ENCODE results near the gene PLA2R1. TPM values are rescaled to one million over a fixed set of nuclear protein-coding genes. Genes with fewer than 3 reads are reported as not detected.

The PLA2R1 gene
- total and polyA plus RNA-seq, 10 donors, result 1.3 to 17.0 (median 10.1) TPM

DNA sequence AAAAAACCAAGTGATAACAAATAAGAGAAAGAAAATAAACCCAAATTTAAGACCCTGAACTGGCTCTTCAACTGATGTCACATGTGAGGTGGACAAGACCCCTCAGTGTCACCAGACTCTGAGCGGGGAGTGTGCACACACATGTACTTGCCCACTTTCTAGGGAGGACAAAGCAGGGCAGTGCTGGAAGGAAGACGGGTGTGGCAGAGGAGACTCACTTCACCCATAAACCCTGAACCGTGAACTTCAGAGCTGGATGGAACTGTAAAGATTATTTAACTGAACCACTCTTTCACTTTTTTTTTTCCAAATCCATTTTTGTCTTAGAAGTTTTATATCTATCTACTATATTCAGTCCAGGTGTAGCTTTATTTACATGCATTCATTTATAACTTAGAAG lies 12.3 kb downstream of the PLA2R1 start:
- intact Hi-C loops (cut with DNase I; ENCODE audit: low total_unique reads), result no loop called here
- Histone ChIP-seq H3K27me3 (replicated peaks in 1 of 7) (no peaks in the 10 kb centered on the region), H3K36me3 (no peaks in the 10 kb centered on the region), H3K4me3 (no peak overlapping the region), H3K9me3 (no peaks in the 10 kb centered on the region), H3K27ac (no peak overlapping the region), H3K4me1 (peaks cover 0 to 19% (median 7%) of the 10 kb centered on the region in 6 donors)
- DNase-seq, result no peak
- 71 to 87% (median 82%) methylated on average over 3 of the region's 3 CpGs for WGBS, 5 donors
- TF ChIP-seq, protein P1, sequence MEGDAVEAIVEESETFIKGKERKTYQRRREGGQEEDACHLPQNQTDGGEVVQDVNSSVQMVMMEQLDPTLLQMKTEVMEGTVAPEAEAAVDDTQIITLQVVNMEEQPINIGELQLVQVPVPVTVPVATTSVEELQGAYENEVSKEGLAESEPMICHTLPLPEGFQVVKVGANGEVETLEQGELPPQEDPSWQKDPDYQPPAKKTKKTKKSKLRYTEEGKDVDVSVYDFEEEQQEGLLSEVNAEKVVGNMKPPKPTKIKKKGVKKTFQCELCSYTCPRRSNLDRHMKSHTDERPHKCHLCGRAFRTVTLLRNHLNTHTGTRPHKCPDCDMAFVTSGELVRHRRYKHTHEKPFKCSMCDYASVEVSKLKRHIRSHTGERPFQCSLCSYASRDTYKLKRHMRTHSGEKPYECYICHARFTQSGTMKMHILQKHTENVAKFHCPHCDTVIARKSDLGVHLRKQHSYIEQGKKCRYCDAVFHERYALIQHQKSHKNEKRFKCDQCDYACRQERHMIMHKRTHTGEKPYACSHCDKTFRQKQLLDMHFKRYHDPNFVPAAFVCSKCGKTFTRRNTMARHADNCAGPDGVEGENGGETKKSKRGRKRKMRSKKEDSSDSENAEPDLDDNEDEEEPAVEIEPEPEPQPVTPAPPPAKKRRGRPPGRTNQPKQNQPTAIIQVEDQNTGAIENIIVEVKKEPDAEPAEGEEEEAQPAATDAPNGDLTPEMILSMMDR (IDR thresholded peaks at IDR 0.05 in 8 of 11, conservative IDR thresholded peaks at IDR 0.05 in 3 of 11), result no peak
- TF ChIP-seq POLR2A (IDR thresholded peaks at IDR 0.05) (no peak), POLR2AphosphoS5 (IDR thresholded peaks at IDR 0.05) (no peak)

DNA sequence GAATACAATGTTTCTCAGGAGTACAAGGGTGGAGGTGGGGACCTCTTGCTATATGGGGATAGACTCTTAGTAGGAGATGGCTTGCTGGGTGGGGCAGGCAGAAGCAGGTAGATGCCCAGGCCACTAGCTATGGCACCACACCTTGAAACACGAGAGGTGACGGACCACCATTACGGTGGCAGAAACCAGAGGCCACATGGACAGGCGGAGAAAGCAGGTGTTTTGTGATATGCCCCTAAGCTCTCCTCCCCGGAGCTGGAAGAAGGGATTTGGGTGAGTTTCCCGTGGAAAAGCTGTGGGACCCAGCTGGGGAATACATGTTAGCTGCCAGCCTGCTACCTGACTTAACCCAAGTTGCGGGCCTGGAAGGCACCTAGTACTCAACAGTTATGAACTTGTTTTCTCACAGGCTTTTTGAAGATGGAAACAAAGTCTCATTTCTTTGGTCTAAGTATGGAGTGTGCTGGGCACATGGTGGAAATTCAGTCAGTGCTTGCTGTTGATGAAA lies 16.7 kb downstream of the PLA2R1 start:
- H3K9me3 ChIP-seq, result no peaks in the 10 kb centered on the region
- H3K27ac ChIP-seq, result no peak overlapping the region
- no peaks in the 10 kb centered on the region for H3K4me1 ChIP-seq
- H3K4me3 ChIP-seq, result no peak overlapping the region
- intact Hi-C loops (cut with DNase I; ENCODE audit: low total_unique reads), result no loop called here
- TF ChIP-seq POLR2AphosphoS5 (IDR thresholded peaks at IDR 0.05) (no peak), POLR2A (IDR thresholded peaks at IDR 0.05) (no peak)
- TF ChIP-seq, protein P1 (IDR thresholded peaks at IDR 0.05 in 8 of 11, conservative IDR thresholded peaks at IDR 0.05 in 3 of 11), result no peak
- H3K27me3 ChIP-seq (replicated peaks in 1 of 7), result no peaks in the 10 kb centered on the region
- 81 to 94% (median 84%) methylated on average over 7 of the region's 7 CpGs for WGBS, 5 donors
- no peak for DNase-seq
- H3K36me3 ChIP-seq, result no peaks in the 10 kb centered on the region

GRCh38 chr2:160044728-160045127 lies 17.7 kb downstream of the PLA2R1 start:
- intact Hi-C loops (cut with DNase I; ENCODE audit: low total_unique reads), result no loop called here
- H3K36me3 ChIP-seq, result peaks cover 0 to 3% (median 0%) of the 10 kb centered on the region in 6 donors

GRCh38 chr2:160043265-160043664 lies 19.1 kb downstream of the PLA2R1 start:
- 82 to 93% (median 89%) methylated on average over 5 of the region's 5 CpGs for WGBS, 5 donors
- no peak for TF ChIP-seq POLR2A (IDR thresholded peaks at IDR 0.05)
- TF ChIP-seq, protein P1 (IDR thresholded peaks at IDR 0.05 in 8 of 11, conservative IDR thresholded peaks at IDR 0.05 in 3 of 11), result no peak
- no peak for TF ChIP-seq POLR2AphosphoS5 (IDR thresholded peaks at IDR 0.05)
- no peak overlapping the region for H3K4me3 ChIP-seq
- intact Hi-C loops (cut with DNase I; ENCODE audit: low total_unique reads), result no loop called here
- H3K27ac ChIP-seq, result no peak overlapping the region
- peaks cover 0 to 7% (median 0%) of the 10 kb centered on the region in 6 donors for H3K36me3 ChIP-seq
- H3K9me3 ChIP-seq, result no peaks in the 10 kb centered on the region
- H3K27me3 ChIP-seq (replicated peaks in 1 of 7), result no peaks in the 10 kb centered on the region
- DNase-seq, result no peak
- no peaks in the 10 kb centered on the region for H3K4me1 ChIP-seq

More at GRCh38 chr2:160044728-160045127, 17.7 kb downstream of the PLA2R1 start:
- no peaks in the 10 kb centered on the region for H3K9me3 ChIP-seq
- no peaks in the 10 kb centered on the region for H3K4me1 ChIP-seq
- H3K4me3 ChIP-seq, result no peak overlapping the region
- H3K27me3 ChIP-seq (replicated peaks in 1 of 7), result no peaks in the 10 kb centered on the region
- no peak overlapping the region for H3K27ac ChIP-seq
- TF ChIP-seq POLR2AphosphoS5 (IDR thresholded peaks at IDR 0.05) (no peak), POLR2A (IDR thresholded peaks at IDR 0.05) (no peak)
- TF ChIP-seq, protein P1 (IDR thresholded peaks at IDR 0.05 in 8 of 11, conservative IDR thresholded peaks at IDR 0.05 in 3 of 11), result no peak
- no peak for DNase-seq
- WGBS, 5 donors, result 89 to 95% (median 92%) methylated on average over 8 of the region's 8 CpGs
